PFSK-1 (cell line): ENCODE results near the gene MT1E.

Source experiments
- FOXP2 ChIP-seq: optimal IDR thresholded peaks from 2 replicates; pipeline ENCODE3; 2011; ENCODE audit warnings: borderline replicate concordance, control low read depth, inconsistent platforms; ENCODE audit not compliant: insufficient read depth; ENCODE audit errors: extremely low read length, extremely low read depth
- POLR2AphosphoS5 ChIP-seq: IDR thresholded peaks from 2 replicates; pipeline ENCODE4 v1.6.1; 2012; ENCODE audit warnings: low read depth, mild to moderate bottlenecking, control low read depth, low read length, moderate library complexity
- SIN3A ChIP-seq: IDR thresholded peaks from 2 replicates; pipeline ENCODE4 v1.6.1; 2012; ENCODE audit warnings: mild to moderate bottlenecking, low read length, moderate library complexity, borderline replicate concordance; ENCODE audit not compliant: insufficient read depth
- TAF1 ChIP-seq: IDR thresholded peaks from 2 replicates; pipeline ENCODE4 v1.6.1; 2012; ENCODE audit warnings: low read length, control low read depth, borderline replicate concordance; ENCODE audit not compliant: insufficient read depth
- TF ChIP-seq, protein P1 (sequence below), 2 experiments: IDR thresholded peaks; 2 replicates each; pipeline versions ENCODE4 v1.6.1 to v1.8.0; 2011 to 2012; ENCODE audit warnings: low read depth in 2 of 2, low read length in 2 of 2, control low read depth in 1 of 2, inconsistent platforms in 1 of 2, mild to moderate bottlenecking in 1 of 2, moderate library complexity in 1 of 2; ENCODE audit not compliant: insufficient read depth in 1 of 2

MT1E gene

GRCh38 chr16:56632848-56633365 is 7.3 kb downstream of the MT1E start:
- no peak for TF ChIP-seq TAF1
- TF ChIP-seq POLR2AphosphoS5, result no peak
- no peak for TF ChIP-seq FOXP2
- TF ChIP-seq, protein P1, sequence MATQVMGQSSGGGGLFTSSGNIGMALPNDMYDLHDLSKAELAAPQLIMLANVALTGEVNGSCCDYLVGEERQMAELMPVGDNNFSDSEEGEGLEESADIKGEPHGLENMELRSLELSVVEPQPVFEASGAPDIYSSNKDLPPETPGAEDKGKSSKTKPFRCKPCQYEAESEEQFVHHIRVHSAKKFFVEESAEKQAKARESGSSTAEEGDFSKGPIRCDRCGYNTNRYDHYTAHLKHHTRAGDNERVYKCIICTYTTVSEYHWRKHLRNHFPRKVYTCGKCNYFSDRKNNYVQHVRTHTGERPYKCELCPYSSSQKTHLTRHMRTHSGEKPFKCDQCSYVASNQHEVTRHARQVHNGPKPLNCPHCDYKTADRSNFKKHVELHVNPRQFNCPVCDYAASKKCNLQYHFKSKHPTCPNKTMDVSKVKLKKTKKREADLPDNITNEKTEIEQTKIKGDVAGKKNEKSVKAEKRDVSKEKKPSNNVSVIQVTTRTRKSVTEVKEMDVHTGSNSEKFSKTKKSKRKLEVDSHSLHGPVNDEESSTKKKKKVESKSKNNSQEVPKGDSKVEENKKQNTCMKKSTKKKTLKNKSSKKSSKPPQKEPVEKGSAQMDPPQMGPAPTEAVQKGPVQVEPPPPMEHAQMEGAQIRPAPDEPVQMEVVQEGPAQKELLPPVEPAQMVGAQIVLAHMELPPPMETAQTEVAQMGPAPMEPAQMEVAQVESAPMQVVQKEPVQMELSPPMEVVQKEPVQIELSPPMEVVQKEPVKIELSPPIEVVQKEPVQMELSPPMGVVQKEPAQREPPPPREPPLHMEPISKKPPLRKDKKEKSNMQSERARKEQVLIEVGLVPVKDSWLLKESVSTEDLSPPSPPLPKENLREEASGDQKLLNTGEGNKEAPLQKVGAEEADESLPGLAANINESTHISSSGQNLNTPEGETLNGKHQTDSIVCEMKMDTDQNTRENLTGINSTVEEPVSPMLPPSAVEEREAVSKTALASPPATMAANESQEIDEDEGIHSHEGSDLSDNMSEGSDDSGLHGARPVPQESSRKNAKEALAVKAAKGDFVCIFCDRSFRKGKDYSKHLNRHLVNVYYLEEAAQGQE (IDR thresholded peaks at IDR 0.05; ENCODE audit: insufficient read depth in 1 of 2, low read depth in 2 of 2, low read length in 2 of 2), result no peak
- no peak for TF ChIP-seq SIN3A

- TF ChIP-seq SIN3A, result no peak
- TF ChIP-seq TAF1, result no peak
- no peak for TF ChIP-seq FOXP2
- TF ChIP-seq POLR2AphosphoS5, result no peak
- TF ChIP-seq, protein P1 (IDR thresholded peaks at IDR 0.05; ENCODE audit: insufficient read depth in 1 of 2, low read depth in 2 of 2, low read length in 2 of 2), result no peak
These were observed 8.0 kb downstream of the MT1E start for GRCh38 chr16:56633535-56633934.

GRCh38 chr16:56634715-56635440 is 9.3 kb downstream of the MT1E start:
- TF ChIP-seq POLR2AphosphoS5, result no peak
- no peak for TF ChIP-seq TAF1
- TF ChIP-seq SIN3A, result no peak
- TF ChIP-seq, protein P1 (IDR thresholded peaks at IDR 0.05; ENCODE audit: insufficient read depth in 1 of 2, low read depth in 2 of 2, low read length in 2 of 2), result no peak
- TF ChIP-seq FOXP2, result no peak

DNA sequence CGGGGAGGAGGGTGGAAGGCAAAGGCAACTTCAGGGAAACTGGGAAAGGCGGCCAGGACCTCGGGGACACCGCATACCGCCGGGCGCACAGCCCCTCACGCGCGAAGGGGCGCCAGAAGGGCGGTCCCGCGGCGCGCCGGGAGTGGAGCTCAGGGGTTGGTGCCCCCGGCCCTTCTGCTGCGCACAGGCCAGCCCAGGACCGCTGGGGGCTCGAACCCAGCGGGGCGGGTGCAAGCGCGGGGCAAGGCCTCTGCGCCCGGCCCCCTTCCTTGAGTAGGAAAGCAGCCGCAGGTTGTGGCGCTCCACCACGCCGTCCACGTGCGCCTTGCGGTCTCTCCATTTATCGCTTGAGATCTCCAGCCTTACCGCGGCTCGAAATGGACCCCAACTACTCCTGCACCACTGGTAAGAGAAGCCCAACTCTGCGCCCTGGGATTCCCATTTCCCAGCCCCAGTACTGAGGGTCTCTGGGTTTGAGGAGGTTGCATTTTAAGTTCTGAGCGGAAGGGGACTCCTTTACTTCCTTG is 9.9 kb downstream of the MT1E start:
- TF ChIP-seq, protein P1 (IDR thresholded peaks at IDR 0.05; ENCODE audit: insufficient read depth in 1 of 2, low read depth in 2 of 2, low read length in 2 of 2), result no peak
- no peak for TF ChIP-seq TAF1
- no peak for TF ChIP-seq FOXP2
- no peak for TF ChIP-seq SIN3A
- no peak for TF ChIP-seq POLR2AphosphoS5
